OCI-LY7 (cell line): ENCODE measurements around the gene AKAP7. TPM values are rescaled to one million over a fixed set of nuclear protein-coding genes. Genes with fewer than 3 reads are reported as not detected.
A peak's percentile ranks its signal among the peaks of the same experiment; 100 is the strongest.

Experiments
- BruUV-seq: library from RNA; stranded (reverse); fragments of 400-500 nt; replicated peaks from 2 replicates; lab custom pipeline; 2021; lab: Mats Ljungman, UMichigan
- CTCF ChIA-PET: fragments of 300-600 bp; sonication (Branson Sonifier 250); formaldehyde crosslinking; loops from one replicate; lab custom pipeline; 2022; ENCODE audit warnings: antibody characterized with exemption; ENCODE audit not compliant: unreplicated experiment; lab: Charles Lee
- POLR2A ChIA-PET: fragments of 300-600 bp; sonication (Branson Sonifier 250); formaldehyde crosslinking; loops from one replicate; lab custom pipeline; 2022; ENCODE audit warnings: antibody characterized with exemption; lab: Charles Lee
- DNase-seq: peaks from one replicate; pipeline ENCODE4 v3.0.0-alpha.2; 2015; ENCODE audit warnings: low spot score
- H2AFZ ChIP-seq: fragments of 200-600 bp; sonication (generic), shearing (Covaris generic); 2 replicates; pipeline ENCODE4 v1.6.1; 2014; ENCODE audit warnings: mild to moderate bottlenecking, antibody characterized with exemption, low read length, moderate library complexity
- H3K27ac ChIP-seq: fragments of 200-600 bp; sonication (generic); 2 replicates; pipeline ENCODE4 v1.5.1; 2014; ENCODE audit warnings: mixed run types, low read depth, mild to moderate bottlenecking, moderate library complexity, low read length, inconsistent platforms; ENCODE audit not compliant: poor library complexity, severe bottlenecking
- H3K36me3 ChIP-seq: fragments of 200-600 bp; sonication (generic); 2 replicates; pipeline ENCODE4 v1.6.1; 2014; ENCODE audit warnings: mild to moderate bottlenecking, antibody characterized with exemption, low read length, moderate library complexity, mixed read lengths; ENCODE audit not compliant: insufficient read depth
- H3K4me1 ChIP-seq: fragments of 200-600 bp; sonication (generic); 2 replicates; pipeline ENCODE4 v1.5.1; 2014; ENCODE audit warnings: mild to moderate bottlenecking, low read length; ENCODE audit not compliant: insufficient read depth, poor library complexity, severe bottlenecking
- H3K4me2 ChIP-seq: fragments of 200-600 bp; sonication (generic); 2 replicates; pipeline ENCODE4 v1.6.1; 2014; ENCODE audit warnings: mild to moderate bottlenecking, low read length
- H3K4me3 ChIP-seq: fragments of 200-600 bp; sonication (generic); 2 replicates; pipeline ENCODE4 v1.5.1; 2014; ENCODE audit warnings: mild to moderate bottlenecking, low read depth, low read length; ENCODE audit not compliant: poor library complexity, severe bottlenecking
- H3K79me2 ChIP-seq: fragments of 200-600 bp; sonication (generic); 2 replicates; pipeline ENCODE4 v1.6.1; 2016; ENCODE audit warnings: low read depth, mild to moderate bottlenecking, low read length, moderate library complexity, mixed read lengths; ENCODE audit not compliant: insufficient read depth
- H3K9me2 ChIP-seq: fragments of 200-600 bp; sonication (generic); 2 replicates; pipeline ENCODE4 v1.6.1; 2016; ENCODE audit warnings: mild to moderate bottlenecking, low read length, mixed read lengths; ENCODE audit not compliant: insufficient read depth
- H3K9me3 ChIP-seq: fragments of 200-600 bp; sonication (generic); 2 replicates; pipeline ENCODE4 v1.6.1; 2014; ENCODE audit warnings: mild to moderate bottlenecking, mixed run types, low read length, mixed read lengths
- H4K20me1 ChIP-seq: fragments of 200-600 bp; sonication (generic); 2 replicates; pipeline ENCODE4 v1.6.1; 2014; ENCODE audit warnings: mild to moderate bottlenecking, antibody characterized with exemption, low read length, moderate library complexity, mixed read lengths; ENCODE audit not compliant: insufficient read depth
- EZH2phosphoT487 ChIP-seq: fragments of 200-600 bp; sonication (generic); IDR thresholded peaks from 2 replicates; pipeline ENCODE4 v1.6.1; 2018; ENCODE audit warnings: low read depth, borderline replicate concordance, mild to moderate bottlenecking, mixed run types, antibody characterized with exemption, low read length, moderate library complexity, mixed read lengths
- intact Hi-C: fragments of 100-400 bp; cut with micrococcal nuclease; formaldehyde crosslinking; loops from one replicate; pipeline ENCODE4 v1.10.0; 2022; ENCODE audit not compliant: unreplicated experiment
- total RNA-seq, 2 experiments: library from RNA; depleted of rRNA in 1 of 2; stranded (reverse); fragments of >200 nt in 1 of 2; shearing (Covaris generic) in 1 of 2; gene quantifications; 2 replicates each; pipeline ENCODE4 v1.2.3, GENCODE V29; 2014 to 2022
- TF ChIP-seq, protein P1 (sequence below): fragments of 200-600 bp; sonication (generic); conservative IDR thresholded peaks from 2 replicates; pipeline ENCODE4 v1.5.1; 2014; ENCODE audit warnings: mild to moderate bottlenecking, antibody characterized with exemption, low read length, moderate library complexity, mixed read lengths

The AKAP7 gene
- total RNA-seq, 2 experiments from 2014 or later = 5.6 to 6.9 TPM

DNA sequence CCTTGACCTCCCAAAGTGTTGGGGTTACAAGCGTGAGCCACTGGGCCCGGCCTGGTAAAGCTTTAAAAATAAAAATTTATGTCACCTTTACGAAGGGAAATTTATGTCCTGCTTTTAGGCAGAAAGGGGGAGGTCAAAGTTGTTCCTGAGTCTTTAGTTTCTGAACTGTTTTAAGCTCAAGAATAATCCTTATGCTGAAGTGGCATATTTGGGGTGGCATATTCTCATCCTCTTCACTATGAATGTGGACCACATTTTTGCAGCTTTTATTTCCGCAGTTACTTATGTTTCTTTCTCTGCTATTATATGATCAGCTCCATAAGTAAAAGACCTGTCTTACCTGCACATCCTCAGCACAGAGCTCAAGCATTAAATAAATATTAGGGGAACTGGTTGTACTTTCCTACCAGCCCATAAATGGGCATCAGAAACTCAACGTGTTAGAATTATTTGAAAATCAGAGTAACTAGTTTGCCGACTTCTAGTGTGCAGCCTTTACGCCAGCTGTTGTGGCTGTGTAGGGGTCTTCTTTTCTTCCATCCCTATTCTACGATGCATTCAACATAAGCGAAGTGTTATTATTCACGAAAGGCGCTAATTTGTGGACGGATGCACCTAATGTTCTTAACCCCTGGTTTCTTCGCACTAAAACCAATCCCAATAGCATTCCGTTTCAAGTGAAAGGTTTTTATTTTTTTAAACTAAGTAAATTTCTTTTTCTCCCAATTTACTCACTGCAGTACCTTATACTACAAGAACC, 867 bp upstream of the AKAP7 start:
- H3K27ac ChIP-seq = no peak overlapping the region
- no peaks in the 10 kb centered on the region for H4K20me1 ChIP-seq
- H2AFZ ChIP-seq = peak overlapping the region; percentile 93
- peaks cover 7% of the 10 kb centered on the region for H3K4me1 ChIP-seq
- peak overlapping the region; percentile 78 for H3K4me2 ChIP-seq
- BruUV-seq = no TSS peak
- H3K9me2 ChIP-seq = no peaks in the 10 kb centered on the region
- no peaks in the 10 kb centered on the region for H3K79me2 ChIP-seq
- H3K9me3 ChIP-seq = no peaks in the 10 kb centered on the region
- CTCF ChIA-PET = no interaction called here
- peak overlapping the region; percentile 66 for H3K4me3 ChIP-seq
- POLR2A ChIA-PET = interaction anchor here (0.5 to 0.9 kb wide), 4 partner anchors 37 to 480 kb away, joined by 3 to 4 read pairs (median 3); no protein-coding TSS in a partner anchor
- no peaks in the 10 kb centered on the region for H3K36me3 ChIP-seq
- DNase-seq = no peak
- TF ChIP-seq, protein P1, sequence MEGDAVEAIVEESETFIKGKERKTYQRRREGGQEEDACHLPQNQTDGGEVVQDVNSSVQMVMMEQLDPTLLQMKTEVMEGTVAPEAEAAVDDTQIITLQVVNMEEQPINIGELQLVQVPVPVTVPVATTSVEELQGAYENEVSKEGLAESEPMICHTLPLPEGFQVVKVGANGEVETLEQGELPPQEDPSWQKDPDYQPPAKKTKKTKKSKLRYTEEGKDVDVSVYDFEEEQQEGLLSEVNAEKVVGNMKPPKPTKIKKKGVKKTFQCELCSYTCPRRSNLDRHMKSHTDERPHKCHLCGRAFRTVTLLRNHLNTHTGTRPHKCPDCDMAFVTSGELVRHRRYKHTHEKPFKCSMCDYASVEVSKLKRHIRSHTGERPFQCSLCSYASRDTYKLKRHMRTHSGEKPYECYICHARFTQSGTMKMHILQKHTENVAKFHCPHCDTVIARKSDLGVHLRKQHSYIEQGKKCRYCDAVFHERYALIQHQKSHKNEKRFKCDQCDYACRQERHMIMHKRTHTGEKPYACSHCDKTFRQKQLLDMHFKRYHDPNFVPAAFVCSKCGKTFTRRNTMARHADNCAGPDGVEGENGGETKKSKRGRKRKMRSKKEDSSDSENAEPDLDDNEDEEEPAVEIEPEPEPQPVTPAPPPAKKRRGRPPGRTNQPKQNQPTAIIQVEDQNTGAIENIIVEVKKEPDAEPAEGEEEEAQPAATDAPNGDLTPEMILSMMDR = no peak
- TF ChIP-seq EZH2phosphoT487 = no peak
- intact Hi-C loops = no loop called here

DNA sequence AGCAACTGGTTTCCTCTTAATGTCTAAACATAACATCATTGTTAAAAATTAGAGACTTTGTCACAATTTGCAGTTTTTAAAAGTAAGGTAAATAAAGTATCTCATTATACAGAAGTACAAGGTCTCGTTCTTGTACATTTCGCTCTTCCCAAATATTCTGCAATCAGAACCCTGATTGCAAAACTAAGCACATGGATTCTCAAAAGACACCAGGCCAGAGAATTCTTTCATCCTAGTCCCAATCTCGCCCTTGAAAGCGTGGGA, 355 bp upstream of the AKAP7 start:
- no peaks in the 10 kb centered on the region for H3K9me3 ChIP-seq
- H3K4me2 ChIP-seq = peak overlapping the region; percentile 78
- DNase-seq = no peak
- no peaks in the 10 kb centered on the region for H3K9me2 ChIP-seq
- peak overlapping the region; percentile 66 for H3K4me3 ChIP-seq
- H3K79me2 ChIP-seq = no peaks in the 10 kb centered on the region
- H2AFZ ChIP-seq = peak overlapping the region; percentile 93
- ChIA-PET POLR2A (no interaction called here), CTCF (no interaction called here)
- TF ChIP-seq, protein P1 = no peak
- no peak for TF ChIP-seq EZH2phosphoT487
- intact Hi-C loops = no loop called here
- no peaks in the 10 kb centered on the region for H3K36me3 ChIP-seq
- H3K4me1 ChIP-seq = peaks cover 9% of the 10 kb centered on the region
- no peak overlapping the region for H3K27ac ChIP-seq
- H4K20me1 ChIP-seq = no peaks in the 10 kb centered on the region
- BruUV-seq = no TSS peak
